Measurements from ENCODE around the gene ALKBH2. TPM values are rescaled to one million over a fixed set of nuclear protein-coding genes. Genes with fewer than 3 reads are reported as not detected.
A peak's percentile ranks its signal among the peaks of the same experiment; 100 is the strongest.

The ALKBH2 gene
- total RNA-seq = 1 to 10 TPM; 5.1 to 9.4 (median 7.1) TPM
- polyA plus RNA-seq = 10 to 100 TPM; 16.8 to 18.0 TPM
- long read RNA-seq, donor 1, partial matches to known transcripts = 1 of 5 reads
- long read RNA-seq, donor 1, other reads (novel, unspliced or antisense) = 1 of 5 reads
- long read RNA-seq, donor 2, transcript ALKBH2-202 (4 exons, 1,159 nt) = major isoform, 10 of 35 reads
- long read RNA-seq, donor 2, partial matches to known transcripts = 7 of 35 reads
- long read RNA-seq, donor 2, other reads (novel, unspliced or antisense) = 10 of 35 reads
- long read RNA-seq, donor 3, transcript ALKBH2-202 (4 exons, 1,159 nt) = major isoform, 7 of 11 reads
- long read RNA-seq, donor 3, partial matches to known transcripts = 0 of 11 reads
- long read RNA-seq, donor 3, other reads (novel, unspliced or antisense) = 2 of 11 reads

DNA sequence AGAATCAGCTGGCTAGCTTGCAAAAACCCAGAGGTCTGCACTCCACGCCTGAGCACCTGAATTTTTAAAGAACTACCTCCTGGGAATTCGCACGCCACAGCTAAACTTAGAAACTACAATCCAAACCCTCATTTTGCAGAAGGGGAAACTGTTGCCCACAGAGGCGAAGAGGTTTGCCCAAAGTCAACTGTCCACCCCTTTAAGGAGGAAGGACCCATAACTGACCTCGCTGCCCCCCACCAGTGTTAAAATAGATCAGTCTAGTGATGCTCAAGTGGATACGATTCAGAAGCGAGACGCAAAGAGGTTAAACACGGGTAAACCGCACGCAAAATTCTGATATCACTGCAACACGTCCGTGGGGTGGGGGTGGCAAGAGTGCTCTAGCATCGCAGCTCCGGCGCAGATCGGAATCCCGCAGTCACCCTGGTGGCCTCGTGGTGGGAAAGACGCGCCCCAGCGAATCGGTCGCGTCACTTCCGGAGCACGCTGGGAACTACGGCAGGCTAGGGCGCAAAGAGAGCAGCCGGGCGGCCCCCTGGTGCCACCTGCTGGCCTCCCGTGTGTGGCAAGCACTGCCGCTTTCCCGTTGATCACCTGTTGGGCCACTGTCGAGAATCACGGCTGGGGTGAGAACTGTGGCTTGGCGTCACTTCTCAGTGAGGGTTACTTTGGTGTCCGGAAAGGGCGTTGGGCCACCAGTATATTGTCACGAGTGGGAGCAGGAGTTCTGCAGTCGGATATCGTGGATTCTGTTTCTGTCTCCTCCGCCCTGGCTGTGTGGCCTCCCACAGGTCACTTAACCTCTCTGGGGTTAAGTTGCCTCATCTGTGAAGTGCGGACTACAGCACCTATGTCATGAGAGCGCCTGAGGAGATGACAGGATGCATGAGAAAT lies at the start of gene ALKBH2:
TSS of gene ALKBH2 (minus strand) at position 451 of the 897 bp plus-strand sequence. CDS start 686 bp downstream, outside the sequence.
- WGBS, 4 donors = 3 to 6% (median 5%) methylated on average over 37 to 45 of the region's 45 CpGs
- peaks cover 0 to 31% (median 24%) of the 10 kb centered on the region in 12 donors for H3K4me1 ChIP-seq
- peak; percentile 57 to 78 (median 78) for ATAC-seq
- no peaks in the 10 kb centered on the region for H3K9me3 ChIP-seq
- peak in 1 of 2 donors; percentile 37 for TF ChIP-seq POLR2A (IDR thresholded peaks at IDR 0.05)
- TF ChIP-seq, protein P1, sequence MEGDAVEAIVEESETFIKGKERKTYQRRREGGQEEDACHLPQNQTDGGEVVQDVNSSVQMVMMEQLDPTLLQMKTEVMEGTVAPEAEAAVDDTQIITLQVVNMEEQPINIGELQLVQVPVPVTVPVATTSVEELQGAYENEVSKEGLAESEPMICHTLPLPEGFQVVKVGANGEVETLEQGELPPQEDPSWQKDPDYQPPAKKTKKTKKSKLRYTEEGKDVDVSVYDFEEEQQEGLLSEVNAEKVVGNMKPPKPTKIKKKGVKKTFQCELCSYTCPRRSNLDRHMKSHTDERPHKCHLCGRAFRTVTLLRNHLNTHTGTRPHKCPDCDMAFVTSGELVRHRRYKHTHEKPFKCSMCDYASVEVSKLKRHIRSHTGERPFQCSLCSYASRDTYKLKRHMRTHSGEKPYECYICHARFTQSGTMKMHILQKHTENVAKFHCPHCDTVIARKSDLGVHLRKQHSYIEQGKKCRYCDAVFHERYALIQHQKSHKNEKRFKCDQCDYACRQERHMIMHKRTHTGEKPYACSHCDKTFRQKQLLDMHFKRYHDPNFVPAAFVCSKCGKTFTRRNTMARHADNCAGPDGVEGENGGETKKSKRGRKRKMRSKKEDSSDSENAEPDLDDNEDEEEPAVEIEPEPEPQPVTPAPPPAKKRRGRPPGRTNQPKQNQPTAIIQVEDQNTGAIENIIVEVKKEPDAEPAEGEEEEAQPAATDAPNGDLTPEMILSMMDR (IDR thresholded peaks at IDR 0.05) = peak; percentile 97 to 100 (median 99)
- intact Hi-C loops (cut with DNase I) = loop anchor here in 9 of 10 donors (1.0 to 10.0 kb wide), 15 partner anchors 41 to 531 kb away; partner anchors contain the start of genes ISCU (in 5 of the 9), SART3 (in 5 of the 9), DAO (in 2 of the 9) and SSH1 (in 1 of the 9)
- H3K27ac ChIP-seq = peak within 1 kb of the TSS in 11 of 12 donors; percentile 2 to 82 (median 53)
- no peaks in the 10 kb centered on the region for H3K27me3 ChIP-seq
- peak; percentile 92 to 96 (median 95) for DNase-seq
- peak within 1 kb of the TSS; percentile 4 to 69 (median 58) for H3K4me3 ChIP-seq
- peaks cover 0 to 30% (median 16%) of the 10 kb centered on the region in 9 donors for H3K36me3 ChIP-seq

DNA sequence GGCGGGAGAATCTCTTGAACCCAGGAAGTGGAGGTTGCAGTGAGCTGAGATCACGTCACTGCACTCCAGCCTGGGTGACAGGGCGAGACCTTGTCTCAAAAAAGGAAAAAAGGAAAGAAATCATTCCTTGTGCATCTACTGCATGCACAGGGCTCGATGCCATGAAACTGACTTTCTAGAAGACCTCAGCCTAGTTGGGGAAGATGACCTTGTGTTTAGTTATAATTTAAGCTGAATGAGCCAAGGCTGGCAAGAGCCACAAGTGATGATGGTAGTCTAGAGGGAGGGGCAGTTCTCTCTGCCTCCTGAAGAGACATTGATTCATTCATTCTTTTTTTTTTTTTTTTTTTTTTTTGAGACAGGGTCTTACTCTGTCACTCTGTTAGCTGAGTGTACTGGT lies 47.3 kb upstream of the ALKBH2 start:
- intact Hi-C loops (cut with DNase I) = no loop called here
- H3K4me3 ChIP-seq = no peak overlapping the region
- H3K4me1 ChIP-seq = peaks cover 0 to 81% (median 20%) of the 10 kb centered on the region in 12 donors
- peaks cover 0 to 8% (median 0%) of the 10 kb centered on the region in 12 donors for H3K9me3 ChIP-seq
- DNase-seq (no peak), ATAC-seq (peak in 3 of 4 donors; percentile 18 to 45 (median 35))
- WGBS, 4 donors = 73 to 85% (median 81%) methylated on average over 4 of the region's 4 CpGs
- TF ChIP-seq, protein P1 (IDR thresholded peaks at IDR 0.05) = no peak
- no peak for TF ChIP-seq POLR2A (IDR thresholded peaks at IDR 0.05)
- peaks cover 0 to 46% (median 26%) of the 10 kb centered on the region in 9 donors for H3K36me3 ChIP-seq
- H3K27me3 ChIP-seq = no peaks in the 10 kb centered on the region
- peak overlapping the region in 3 of 12 donors; percentile 3 to 39 (median 23) for H3K27ac ChIP-seq

DNA sequence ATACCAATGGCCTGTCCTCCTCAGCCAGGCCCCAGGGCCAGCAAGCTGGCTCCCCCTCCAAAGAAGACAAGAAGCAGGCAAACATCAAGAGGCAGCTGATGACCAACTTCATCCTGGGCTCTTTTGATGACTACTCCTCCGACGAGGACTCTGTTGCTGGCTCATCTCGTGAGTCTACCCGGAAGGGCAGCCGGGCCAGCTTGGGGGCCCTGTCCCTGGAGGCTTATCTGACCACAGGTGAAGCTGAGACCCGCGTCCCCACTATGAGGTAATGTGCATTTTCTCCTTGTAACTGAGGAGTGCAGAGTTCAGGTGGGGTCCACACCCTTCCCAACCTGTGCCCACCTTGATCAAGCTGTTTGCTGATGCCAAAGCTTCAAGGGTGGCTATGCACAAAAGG lies 46.5 kb upstream of the ALKBH2 start:
- intact Hi-C loops (cut with DNase I) = no loop called here
- peaks cover 0 to 42% (median 26%) of the 10 kb centered on the region in 9 donors for H3K36me3 ChIP-seq
- 55 to 76% (median 70%) methylated on average over 7 of the region's 7 CpGs for WGBS, 4 donors
- no peaks in the 10 kb centered on the region for H3K27me3 ChIP-seq
- peak overlapping the region in 8 of 12 donors; percentile 4 to 64 (median 48) for H3K27ac ChIP-seq
- DNase-seq (no peak), ATAC-seq (peak in 1 of 4 donors; percentile 2)
- peaks cover 0 to 84% (median 22%) of the 10 kb centered on the region in 12 donors for H3K4me1 ChIP-seq
- TF ChIP-seq POLR2A (IDR thresholded peaks at IDR 0.05) = no peak
- TF ChIP-seq, protein P1 (IDR thresholded peaks at IDR 0.05) = no peak
- H3K4me3 ChIP-seq = no peak overlapping the region
- peaks cover 0 to 8% (median 0%) of the 10 kb centered on the region in 12 donors for H3K9me3 ChIP-seq
